ENCODE results near the gene MAP3K9. TPM values are rescaled to one million over a fixed set of nuclear protein-coding genes. Genes with fewer than 3 reads are reported as not detected.

Gene MAP3K9
- total and polyA plus RNA-seq, 10 of the 15 experiments (the other 5 are each of a cell fraction or from before 2014, with no cell fraction given) = 0.48 to 7.9 (median 2.9) TPM

DNA sequence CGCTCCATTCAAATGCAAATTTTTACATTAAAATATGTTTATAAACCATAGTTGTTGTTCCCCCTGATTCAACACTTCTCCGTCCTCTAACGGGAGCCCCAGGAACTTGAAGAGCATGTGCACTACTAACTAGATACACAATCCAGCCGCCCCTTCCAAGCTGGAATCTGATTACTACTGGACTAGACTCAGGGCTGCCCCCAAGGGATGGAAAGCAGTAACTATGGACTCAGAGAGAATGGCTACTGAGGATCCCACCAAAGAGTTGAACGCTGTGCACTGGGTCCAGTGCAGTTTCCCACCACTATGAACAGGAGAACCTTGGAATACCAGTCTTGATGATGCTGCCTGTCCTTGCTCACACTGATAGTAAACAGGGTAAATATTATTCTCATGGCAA, 49.3 kb upstream of the MAP3K9 start:
- Histone ChIP-seq H3K4me3 (no peak overlapping the region), H3K4me1 (ENCODE audit: control insufficient read depth, insufficient read depth, low read length) (no peaks in the 10 kb centered on the region), H3K9ac (ENCODE audit: control insufficient read depth, insufficient read depth, low read length) (no peak overlapping the region), H3K9me3 (replicated peaks; ENCODE audit: control insufficient read depth, insufficient read depth, low read length) (no peaks in the 10 kb centered on the region; the same call in 2 of the 3 replicates), H3K79me2 (ENCODE audit: control insufficient read depth, insufficient read depth, low read length) (no peaks in the 10 kb centered on the region), H3K27me3 (replicated peaks in 1 of 2; ENCODE audit: control insufficient read depth in 2 of 2, insufficient read depth in 2 of 2, low read length in 1 of 2) (no peaks in the 10 kb centered on the region), H3K27ac (ENCODE audit: control insufficient read depth, insufficient read depth) (no peak overlapping the region), H3K4me2 (ENCODE audit: control insufficient read depth, insufficient read depth) (no peak overlapping the region), H3K36me3 (ENCODE audit: control insufficient read depth in 2 of 2, insufficient read depth in 2 of 2, low read length in 1 of 2) (no peaks in the 10 kb centered on the region), H2AFZ (ENCODE audit: control insufficient read depth, low read depth, low read length) (no peak overlapping the region), H4K20me1 (ENCODE audit: control insufficient read depth, insufficient read depth) (no peaks in the 10 kb centered on the region)
- CTCF ChIA-PET = no interaction called here
- no TSS peak for BruUV-seq (replicated peaks)
- TF ChIP-seq, protein P1, sequence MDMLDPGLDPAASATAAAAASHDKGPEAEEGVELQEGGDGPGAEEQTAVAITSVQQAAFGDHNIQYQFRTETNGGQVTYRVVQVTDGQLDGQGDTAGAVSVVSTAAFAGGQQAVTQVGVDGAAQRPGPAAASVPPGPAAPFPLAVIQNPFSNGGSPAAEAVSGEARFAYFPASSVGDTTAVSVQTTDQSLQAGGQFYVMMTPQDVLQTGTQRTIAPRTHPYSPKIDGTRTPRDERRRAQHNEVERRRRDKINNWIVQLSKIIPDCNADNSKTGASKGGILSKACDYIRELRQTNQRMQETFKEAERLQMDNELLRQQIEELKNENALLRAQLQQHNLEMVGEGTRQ (IDR thresholded peaks at IDR 0.05; ENCODE audit: borderline replicate concordance, low read depth, low read length) = no peak
- TF ChIP-seq CHD1 (IDR thresholded peaks at IDR 0.05; ENCODE audit: low read depth, low read length) (no peak), HDAC2 (IDR thresholded peaks at IDR 0.05) (no peak), ZNF384 (IDR thresholded peaks at IDR 0.05; ENCODE audit: borderline replicate concordance, low read depth, low read length) (no peak), RBBP5 (conservative IDR thresholded peaks at IDR 0.05) (no peak), FOXK2 (IDR thresholded peaks at IDR 0.05) (no peak), YBX1 (IDR thresholded peaks at IDR 0.05) (no peak), BRCA1 (IDR thresholded peaks at IDR 0.05; ENCODE audit: low read depth, low read length) (no peak), PAX5 (IDR thresholded peaks at IDR 0.05; ENCODE audit: borderline replicate concordance, low read depth, low read length) (no peak), ZNF622 (IDR thresholded peaks at IDR 0.05) (no peak), NRF1 (conservative IDR thresholded peaks at IDR 0.05; ENCODE audit: low read depth, low read length) (no peak), SP1 (IDR thresholded peaks at IDR 0.05; ENCODE audit: low read depth, low read length) (no peak), NFIC (IDR thresholded peaks at IDR 0.05; ENCODE audit: low read depth, low read length) (no peak), BACH1 (IDR thresholded peaks at IDR 0.05; ENCODE audit: borderline replicate concordance) (no peak), POLR2A (IDR thresholded peaks at IDR 0.05; ENCODE audit: low read depth, low read length) (no peak)
- TF ChIP-seq, protein P2, sequence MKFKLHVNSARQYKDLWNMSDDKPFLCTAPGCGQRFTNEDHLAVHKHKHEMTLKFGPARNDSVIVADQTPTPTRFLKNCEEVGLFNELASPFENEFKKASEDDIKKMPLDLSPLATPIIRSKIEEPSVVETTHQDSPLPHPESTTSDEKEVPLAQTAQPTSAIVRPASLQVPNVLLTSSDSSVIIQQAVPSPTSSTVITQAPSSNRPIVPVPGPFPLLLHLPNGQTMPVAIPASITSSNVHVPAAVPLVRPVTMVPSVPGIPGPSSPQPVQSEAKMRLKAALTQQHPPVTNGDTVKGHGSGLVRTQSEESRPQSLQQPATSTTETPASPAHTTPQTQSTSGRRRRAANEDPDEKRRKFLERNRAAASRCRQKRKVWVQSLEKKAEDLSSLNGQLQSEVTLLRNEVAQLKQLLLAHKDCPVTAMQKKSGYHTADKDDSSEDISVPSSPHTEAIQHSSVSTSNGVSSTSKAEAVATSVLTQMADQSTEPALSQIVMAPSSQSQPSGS (IDR thresholded peaks at IDR 0.05; ENCODE audit: low read length) = no peak
- TF ChIP-seq, protein P3, sequence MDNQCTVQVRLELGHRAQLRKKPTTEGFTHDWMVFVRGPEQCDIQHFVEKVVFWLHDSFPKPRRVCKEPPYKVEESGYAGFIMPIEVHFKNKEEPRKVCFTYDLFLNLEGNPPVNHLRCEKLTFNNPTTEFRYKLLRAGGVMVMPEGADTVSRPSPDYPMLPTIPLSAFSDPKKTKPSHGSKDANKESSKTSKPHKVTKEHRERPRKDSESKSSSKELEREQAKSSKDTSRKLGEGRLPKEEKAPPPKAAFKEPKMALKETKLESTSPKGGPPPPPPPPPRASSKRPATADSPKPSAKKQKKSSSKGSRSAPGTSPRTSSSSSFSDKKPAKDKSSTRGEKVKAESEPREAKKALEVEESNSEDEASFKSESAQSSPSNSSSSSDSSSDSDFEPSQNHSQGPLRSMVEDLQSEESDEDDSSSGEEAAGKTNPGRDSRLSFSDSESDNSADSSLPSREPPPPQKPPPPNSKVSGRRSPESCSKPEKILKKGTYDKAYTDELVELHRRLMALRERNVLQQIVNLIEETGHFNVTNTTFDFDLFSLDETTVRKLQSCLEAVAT (IDR thresholded peaks at IDR 0.05) = no peak
- POLR2A ChIA-PET = no interaction called here
- FAIRE-seq = no peak
- WGBS (ENCODE audit: insufficient coverage, insufficient replicate concordance, low lambda C conversion rate, missing lambda C conversion rate) = 90% methylated on average over 5 of the region's 5 CpGs
- SMC1A ChIA-PET (ENCODE audit: uncharacterized antibody, unreplicated experiment) = no interaction called here
- RAD21 ChIA-PET (ENCODE audit: unreplicated experiment) = no interaction called here
- intact Hi-C loops (cut with micrococcal nuclease; ENCODE audit: unreplicated experiment) (no loop called here), in situ Hi-C loops (cut with MboI) (no loop called here)
- no peak for ATAC-seq
- no peak for DNase-seq (ENCODE audit: low read depth, low spot score)
